Endothelial cell of umbilical vein (primary cell): ENCODE data around the gene VPS13A. TPM values are rescaled to one million over a fixed set of nuclear protein-coding genes. Genes with fewer than 3 reads are reported as not detected.

Experiments
- BruUV-seq: library from RNA; stranded (reverse); fragments of 400-500 nt; replicated peaks from 2 replicates; lab custom pipeline; 2021; lab: Mats Ljungman, UMichigan
- CTCF ChIA-PET: fragments of 300-600, 350-600 bp; sonication (Branson Sonifier 250); formaldehyde crosslinking; loops from one replicate; lab custom pipeline; 2021; ENCODE audit warnings: antibody characterized with exemption, inconsistent platforms; lab: Charles Lee
- POLR2A ChIA-PET: fragments of 300-600, 350-600 bp; sonication (Branson Sonifier 250); formaldehyde crosslinking; loops from one replicate; lab custom pipeline; 2021; ENCODE audit warnings: antibody characterized with exemption, inconsistent platforms; lab: Charles Lee
- DNase-seq: peaks from one replicate; pipeline ENCODE4 v3.0.0-alpha.2; 2011; ENCODE audit warnings: low read depth, low spot score
- FAIRE-seq: peaks from 2 replicates; lab custom pipeline; 2011; peaks lifted over from hg19 to GRCh38; lab: Jason Lieb, UNC
- H2AFZ ChIP-seq: 2 replicates; pipeline ENCODE4 v1.6.0; 2012; ENCODE audit warnings: low read depth, low read length, control low read depth, inconsistent platforms
- H3K27ac ChIP-seq: 2 replicates; pipeline ENCODE4 v1.5.1; 2011; ENCODE audit warnings: low read depth, mild to moderate bottlenecking, control low read depth, low read length, moderate library complexity; ENCODE audit not compliant: insufficient read depth
- H3K27me3 ChIP-seq, 2 experiments: 2 replicates each; pipeline versions ENCODE4 v1.6.0 to v1.6.1; 2011; ENCODE audit warnings: low read length in 2 of 2, mixed read lengths in 1 of 2; ENCODE audit not compliant: control insufficient read depth in 2 of 2, insufficient read depth in 2 of 2
- H3K36me3 ChIP-seq, 2 experiments: 2 replicates in 1 of 2; 3 replicates in 1 of 2; pipeline ENCODE4 v1.5.1; 2011; ENCODE audit warnings: low read length in 2 of 2, mild to moderate bottlenecking in 1 of 2, moderate library complexity in 1 of 2; ENCODE audit not compliant: control insufficient read depth in 2 of 2, insufficient read depth in 2 of 2; ENCODE audit errors: extremely low read depth in 1 of 2
- H3K4me1 ChIP-seq: 3 replicates; pipeline ENCODE4 v1.5.1; 2011; ENCODE audit warnings: mild to moderate bottlenecking, low read length; ENCODE audit not compliant: control insufficient read depth, insufficient read depth; ENCODE audit errors: extremely low read depth
- H3K4me2 ChIP-seq: 2 replicates; pipeline ENCODE4 v1.6.1; 2011; ENCODE audit warnings: low read length, control low read depth, mixed read lengths; ENCODE audit not compliant: insufficient read depth
- H3K4me3 ChIP-seq, 3 experiments: fragments of 200-600 bp in 1 of 3; sonication (generic), shearing (Covaris generic) in 1 of 3; replicated peaks in 1 of 3; 2 replicates each; pipeline ENCODE4 v1.5.1; 2011 to 2016; ENCODE audit warnings: control low read depth in 3 of 3, low read length in 3 of 3, mild to moderate bottlenecking in 2 of 3, inconsistent platforms in 1 of 3, low read depth in 1 of 3, moderate library complexity in 1 of 3; ENCODE audit not compliant: insufficient read depth in 1 of 3
- H3K79me2 ChIP-seq: 2 replicates; pipeline ENCODE4 v1.6.0; 2012; ENCODE audit warnings: low read length, inconsistent platforms; ENCODE audit not compliant: control insufficient read depth, insufficient read depth
- H3K9ac ChIP-seq: replicated peaks from 2 replicates; pipeline ENCODE3; 2011; ENCODE audit warnings: low read length, control low read depth; ENCODE audit not compliant: insufficient read depth; ENCODE audit errors: extremely low read depth
- H3K9me1 ChIP-seq: replicated peaks from 3 replicates; pipeline ENCODE4 v1.6.0; 2011; ENCODE audit warnings: mild to moderate bottlenecking, low read length; ENCODE audit not compliant: control insufficient read depth, insufficient read depth; ENCODE audit errors: extremely low read depth
- H3K9me3 ChIP-seq: replicated peaks from 2 replicates; pipeline ENCODE4 v1.5.1; 2012; ENCODE audit warnings: low read length, inconsistent platforms; ENCODE audit not compliant: control insufficient read depth, insufficient read depth
- H4K20me1 ChIP-seq: replicated peaks from 2 replicates; pipeline ENCODE3; 2011; ENCODE audit warnings: mild to moderate bottlenecking, low read length; ENCODE audit not compliant: control insufficient read depth, insufficient read depth; ENCODE audit errors: extremely low read depth
- GATA2 ChIP-seq: IDR thresholded peaks from 2 replicates; pipeline ENCODE4 v1.7.0; 2011; ENCODE audit warnings: low read depth, mild to moderate bottlenecking, moderate library complexity, mixed read lengths, low read length; ENCODE audit not compliant: insufficient read length, insufficient read depth
- JUN ChIP-seq: IDR thresholded peaks from 2 replicates; pipeline ENCODE4 v1.6.1; 2011; ENCODE audit warnings: borderline replicate concordance, low read depth; ENCODE audit not compliant: insufficient read length, insufficient read depth
- POLR2A ChIP-seq: IDR thresholded peaks from 2 replicates; pipeline ENCODE4 v1.6.1; 2012; ENCODE audit warnings: low read depth, mild to moderate bottlenecking, control low read depth, low read length
- POLR2AphosphoS5 ChIP-seq: IDR thresholded peaks from 2 replicates; pipeline ENCODE4 v1.6.1; 2012; ENCODE audit warnings: low read depth, mild to moderate bottlenecking, control low read depth, low read length, moderate library complexity; ENCODE audit not compliant: insufficient read depth
- dilution Hi-C: fragments of 300-500 bp; cut with MboI; formaldehyde crosslinking; loops from one replicate; pipeline ENCODE4 v1.15.0; 2019; ENCODE audit warnings: low sequenced_read_pairs; ENCODE audit not compliant: extremely low pct_ligation_motif_present
- intact Hi-C: fragments of 100-400 bp; cut with micrococcal nuclease; formaldehyde crosslinking; loops from one replicate; pipeline ENCODE4 v1.10.0; 2022
- polyA plus RNA-seq, 4 experiments: library from polyadenylated mRNA; depleted of rRNA in 3 of 4; stranded (reverse) in 3 of 4; unstranded in 1 of 4; fragments of >200 nt; gene quantifications; 2 replicates each; pipeline versions ENCODE4 v1.2.1 to v1.2.3, GENCODE V29; 2011 to 2012; ENCODE audit warnings: missing spikeins in 1 of 4
- total RNA-seq: library from RNA; stranded (reverse); gene quantifications from 2 replicates; pipeline ENCODE4 v1.2.3, GENCODE V29; 2021
- TF ChIP-seq, protein P1 (sequence below): IDR thresholded peaks from 2 replicates; pipeline ENCODE4 v1.6.1; 2011; ENCODE audit not compliant: insufficient read depth, insufficient read length
- TF ChIP-seq, protein P2 (sequence below), 2 donors: IDR thresholded peaks; 1 replicate in 1 of 2; 2 replicates in 1 of 2; pipeline ENCODE4 v1.5.1; 2011; ENCODE audit warnings: low read length in 2 of 2, mild to moderate bottlenecking in 2 of 2, moderate library complexity in 2 of 2, control low read depth in 1 of 2, inconsistent platforms in 1 of 2, low read depth in 1 of 2; ENCODE audit not compliant: insufficient read depth in 1 of 2; ENCODE audit errors: extremely low read depth in 1 of 2

Gene VPS13A
- total and polyA plus RNA-seq, 2 donors (not counting 3 experiments of a cell fraction or from before 2014, with no cell fraction given), result 4.7 to 33.3 TPM

DNA sequence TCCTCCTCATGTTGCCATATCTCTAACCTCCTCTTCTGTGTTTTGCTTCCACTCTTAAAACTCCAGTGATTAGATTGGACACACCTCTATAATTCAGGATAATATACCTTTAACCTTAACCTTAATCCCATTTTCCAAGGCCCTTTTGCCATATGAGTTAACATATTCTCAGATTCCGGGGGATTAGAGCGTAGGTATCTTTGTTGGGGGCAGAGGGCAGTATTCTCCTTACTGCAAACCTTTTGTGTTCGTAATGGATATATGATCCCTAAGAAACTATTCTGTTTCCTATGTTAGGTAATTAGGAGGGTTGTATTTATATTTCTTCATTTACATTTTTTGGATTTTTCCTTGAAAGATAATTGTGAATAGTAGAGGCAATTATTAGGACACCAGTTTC lies 99.5 kb downstream of the VPS13A start:
- BruUV-seq, result no TSS peak
- TF ChIP-seq POLR2AphosphoS5 (no peak), GATA2 (no peak)
- TF ChIP-seq, protein P1, sequence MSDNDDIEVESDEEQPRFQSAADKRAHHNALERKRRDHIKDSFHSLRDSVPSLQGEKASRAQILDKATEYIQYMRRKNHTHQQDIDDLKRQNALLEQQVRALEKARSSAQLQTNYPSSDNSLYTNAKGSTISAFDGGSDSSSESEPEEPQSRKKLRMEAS, result no peak
- dilution Hi-C loops, result no loop called here
- ChIA-PET CTCF (no interaction called here), POLR2A (no interaction called here)
- Histone ChIP-seq H3K9me3 (no peaks in the 10 kb centered on the region), H3K4me2 (no peak overlapping the region), H3K79me2 (no peaks in the 10 kb centered on the region), H3K27ac (no peak overlapping the region), H3K4me1 (no peaks in the 10 kb centered on the region), H4K20me1 (no peaks in the 10 kb centered on the region), H3K36me3 (no peaks in the 10 kb centered on the region), H2AFZ (no peak overlapping the region), H3K9me1 (no peaks in the 10 kb centered on the region), H3K9ac (no peak overlapping the region), H3K4me3 (no peak overlapping the region), H3K27me3 (no peaks in the 10 kb centered on the region)
- intact Hi-C loops, result no loop called here
- DNase-seq (no peak), FAIRE-seq (no peak)

DNA sequence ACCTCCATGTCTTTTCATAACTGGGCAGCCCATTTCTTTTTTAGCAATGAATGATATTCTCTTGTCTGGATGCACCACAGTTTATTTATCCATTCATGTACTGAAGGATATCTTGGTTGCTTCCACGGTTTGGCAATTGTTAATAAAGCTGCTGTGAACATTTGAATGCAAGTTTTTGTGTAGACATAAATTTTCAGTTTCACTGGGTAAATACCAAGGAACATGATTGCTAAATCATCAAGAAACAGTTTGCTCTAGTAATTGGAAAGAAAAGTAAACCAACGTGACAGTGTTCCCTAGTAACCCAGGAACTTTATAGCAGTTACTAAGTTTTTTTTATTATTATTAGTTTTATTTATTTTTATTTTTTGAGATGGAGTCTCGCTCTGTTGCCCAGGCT lies 100.4 kb downstream of the VPS13A start:
- no TSS peak for BruUV-seq
- Histone ChIP-seq H3K9me1 (no peaks in the 10 kb centered on the region), H3K4me1 (no peaks in the 10 kb centered on the region), H3K4me3 (no peak overlapping the region), H3K9ac (no peak overlapping the region), H2AFZ (no peak overlapping the region), H3K27me3 (no peaks in the 10 kb centered on the region), H3K36me3 (no peaks in the 10 kb centered on the region), H3K4me2 (no peak overlapping the region), H3K27ac (no peak overlapping the region), H3K9me3 (no peaks in the 10 kb centered on the region), H3K79me2 (no peaks in the 10 kb centered on the region), H4K20me1 (no peaks in the 10 kb centered on the region)
- dilution Hi-C loops, result no loop called here
- CTCF ChIA-PET, result no interaction called here
- DNase-seq, result no peak
- POLR2A ChIA-PET, result no interaction called here
- no peak for FAIRE-seq
- intact Hi-C loops, result no loop called here
- TF ChIP-seq POLR2AphosphoS5 (no peak), JUN (no peak), POLR2A (no peak)
- TF ChIP-seq, protein P2, sequence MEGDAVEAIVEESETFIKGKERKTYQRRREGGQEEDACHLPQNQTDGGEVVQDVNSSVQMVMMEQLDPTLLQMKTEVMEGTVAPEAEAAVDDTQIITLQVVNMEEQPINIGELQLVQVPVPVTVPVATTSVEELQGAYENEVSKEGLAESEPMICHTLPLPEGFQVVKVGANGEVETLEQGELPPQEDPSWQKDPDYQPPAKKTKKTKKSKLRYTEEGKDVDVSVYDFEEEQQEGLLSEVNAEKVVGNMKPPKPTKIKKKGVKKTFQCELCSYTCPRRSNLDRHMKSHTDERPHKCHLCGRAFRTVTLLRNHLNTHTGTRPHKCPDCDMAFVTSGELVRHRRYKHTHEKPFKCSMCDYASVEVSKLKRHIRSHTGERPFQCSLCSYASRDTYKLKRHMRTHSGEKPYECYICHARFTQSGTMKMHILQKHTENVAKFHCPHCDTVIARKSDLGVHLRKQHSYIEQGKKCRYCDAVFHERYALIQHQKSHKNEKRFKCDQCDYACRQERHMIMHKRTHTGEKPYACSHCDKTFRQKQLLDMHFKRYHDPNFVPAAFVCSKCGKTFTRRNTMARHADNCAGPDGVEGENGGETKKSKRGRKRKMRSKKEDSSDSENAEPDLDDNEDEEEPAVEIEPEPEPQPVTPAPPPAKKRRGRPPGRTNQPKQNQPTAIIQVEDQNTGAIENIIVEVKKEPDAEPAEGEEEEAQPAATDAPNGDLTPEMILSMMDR (IDR thresholded peaks at IDR 0.05; ENCODE audit: extremely low read depth in 1 of 2, insufficient read depth in 1 of 2, low read depth in 1 of 2, low read length in 2 of 2), result no peak
- TF ChIP-seq, protein P1, result no peak
